MCF 10A (cell line): ENCODE data around the gene TXNDC2. TPM values are rescaled to one million over a fixed set of nuclear protein-coding genes. Genes with fewer than 3 reads are reported as not detected.
"Not testable (repeated sequence)": the region's sequence is repeated elsewhere in the genome, so short reads cannot be mapped to it uniquely, and the experiment has no call there.

Source experiments
- BruUV-seq: library from RNA; stranded (reverse); fragments of 400-500 nt; replicated peaks from 2 replicates; lab custom pipeline; 2021; lab: Mats Ljungman, UMichigan
- CTCF ChIA-PET: fragments of 300-600 bp; sonication (Branson Sonifier 250); formaldehyde crosslinking; extraction: SDS; loops from one replicate; lab custom pipeline; 2021; ENCODE audit warnings: antibody characterized with exemption, inconsistent platforms; lab: Yijun Ruan, JAX
- POLR2A ChIA-PET: fragments of 300-600, 350-650 bp; sonication (Branson Sonifier 250); formaldehyde crosslinking; extraction: SDS; loops from one replicate; lab custom pipeline; 2020; ENCODE audit warnings: antibody characterized with exemption, inconsistent platforms; lab: Yijun Ruan, JAX
- DNase-seq: peaks from one replicate; pipeline ENCODE4 v3.0.0-alpha.2; 2018; ENCODE audit not compliant: unreplicated experiment
- H3K27ac Mint-ChIP-seq: one replicate; pipeline ENCODE4 v1.8.0; 2022; ENCODE audit warnings: mild to moderate bottlenecking, low read depth, mixed read lengths; ENCODE audit not compliant: unreplicated experiment
- H3K27me3 Mint-ChIP-seq: one replicate; pipeline ENCODE4 v1.8.0; 2022; ENCODE audit warnings: mixed read lengths; ENCODE audit not compliant: insufficient read depth, unreplicated experiment
- H3K36me3 Mint-ChIP-seq: one replicate; pipeline ENCODE4 v1.8.0; 2022; ENCODE audit warnings: mild to moderate bottlenecking, moderate library complexity, mixed read lengths; ENCODE audit not compliant: insufficient read depth, unreplicated experiment
- H3K4me1 Mint-ChIP-seq: one replicate; pipeline ENCODE4 v1.8.0; 2022; ENCODE audit warnings: mixed read lengths; ENCODE audit not compliant: insufficient read depth, unreplicated experiment
- H3K4me3 Mint-ChIP-seq: one replicate; pipeline ENCODE4 v1.8.0; 2022; ENCODE audit warnings: mild to moderate bottlenecking, moderate library complexity, mixed read lengths; ENCODE audit not compliant: unreplicated experiment
- H3K9me3 Mint-ChIP-seq: one replicate; pipeline ENCODE4 v1.8.0; 2022; ENCODE audit warnings: mixed read lengths; ENCODE audit not compliant: unreplicated experiment
- CTCF ChIP-seq: fragments of 200-600 bp; IDR thresholded peaks from one replicate; pipeline ENCODE4 v1.8.0; 2022; ENCODE audit warnings: antibody characterized with exemption, mild to moderate bottlenecking; ENCODE audit not compliant: unreplicated experiment
- intact Hi-C: fragments of 100-400 bp; cut with micrococcal nuclease; formaldehyde crosslinking; loops from 2 replicates; pipeline ENCODE4 v1.14.1; 2022
- total RNA-seq: library from RNA; stranded (reverse); gene quantifications from 2 replicates; pipeline ENCODE4 v1.2.3, GENCODE V29; 2022

Gene TXNDC2
- total RNA-seq, 1 experiment from 2014 or later = not detected

GRCh38 chr18:9856092-9856491, 29.7 kb upstream of the TXNDC2 start:
- BruUV-seq = no TSS peak
- no peak for TF ChIP-seq CTCF
- DNase-seq = no peak
- no peaks in the 10 kb centered on the region for H3K36me3 Mint-ChIP-seq
- H3K27me3 Mint-ChIP-seq = no peaks in the 10 kb centered on the region
- peak overlapping the region; percentile 36 for H3K27ac Mint-ChIP-seq
- CTCF ChIA-PET = no interaction called here
- intact Hi-C loops = no loop called here
- POLR2A ChIA-PET = no interaction called here
- H3K4me1 Mint-ChIP-seq = peaks cover 23% of the 10 kb centered on the region
- H3K9me3 Mint-ChIP-seq = no peaks in the 10 kb centered on the region
- H3K4me3 Mint-ChIP-seq = no peak overlapping the region

DNA sequence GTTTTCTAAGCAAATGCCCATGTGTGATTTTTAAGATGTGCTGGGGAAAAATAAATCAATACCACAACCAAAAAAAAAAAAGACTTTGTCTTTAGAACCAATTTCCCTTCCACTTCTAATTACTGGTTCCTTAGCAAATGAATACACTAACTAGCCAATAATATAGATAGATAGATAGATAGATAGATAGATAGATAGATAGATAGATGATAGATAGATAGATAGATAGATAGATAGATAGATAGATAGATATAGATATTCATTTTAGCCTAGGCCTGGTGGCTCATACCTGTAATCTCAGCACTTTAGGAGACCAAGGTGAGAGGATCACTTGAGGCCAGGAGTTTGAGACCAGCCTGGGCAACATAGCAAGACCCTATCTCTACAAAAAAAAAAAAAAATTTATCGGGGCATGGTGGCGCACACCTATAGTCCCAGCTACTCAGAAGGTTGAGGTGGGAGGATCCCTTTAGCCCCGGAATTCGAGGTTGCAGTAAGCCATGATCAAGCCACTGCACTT, 28.2 kb upstream of the TXNDC2 start:
- DNase-seq, BruUV-seq, H3K27ac Mint-ChIP-seq, H3K4me3 Mint-ChIP-seq, H3K27me3 Mint-ChIP-seq, H3K9me3 Mint-ChIP-seq, intact Hi-C loops, H3K36me3 Mint-ChIP-seq: not testable (repeated sequence)
- POLR2A ChIA-PET = interaction anchor here (0.8 kb wide), 1 partner anchor 29 kb away, joined by 5 read pairs; the partner anchor contains the start of gene TXNDC2
- CTCF ChIA-PET = interaction anchor here (1.1 kb wide), 1 partner anchor 41 kb away, joined by 3 read pairs; no protein-coding TSS in a partner anchor
- peaks cover 18% of the 10 kb centered on the region for H3K4me1 Mint-ChIP-seq

DNA sequence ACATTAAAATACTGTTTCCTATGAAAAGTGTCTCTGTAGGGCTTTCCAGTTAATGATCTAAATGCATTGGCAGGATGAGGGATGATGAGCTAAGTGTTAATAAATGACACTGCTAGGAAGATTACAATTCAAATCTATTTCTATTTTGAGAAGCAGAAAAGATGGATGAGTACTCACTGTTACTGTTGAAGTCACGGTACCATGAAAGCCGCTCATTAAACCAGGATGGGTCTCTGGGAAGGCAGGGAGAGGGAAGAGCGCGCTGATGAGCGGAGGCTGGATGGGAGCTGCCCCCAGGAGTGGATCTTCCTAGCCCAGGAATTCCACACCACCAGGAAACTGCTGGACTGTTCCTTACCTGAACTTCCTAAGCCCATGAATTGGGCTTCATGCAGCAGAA, 27.1 kb upstream of the TXNDC2 start:
- Mint-ChIP-seq H3K27ac (no peak overlapping the region), H3K4me1 (peaks cover 13% of the 10 kb centered on the region), H3K27me3 (no peaks in the 10 kb centered on the region), H3K4me3 (no peak overlapping the region), H3K36me3 (no peaks in the 10 kb centered on the region), H3K9me3 (no peaks in the 10 kb centered on the region)
- intact Hi-C loops = no loop called here
- TF ChIP-seq CTCF = no peak
- ChIA-PET POLR2A (interaction anchor here (0.8 kb wide), 1 partner anchor 27 kb away, joined by 5 read pairs; the partner anchor contains the start of gene TXNDC2), CTCF (interaction anchor here (1.1 to 1.2 kb wide), 2 partner anchors 39 to 283 kb away, joined by 3 read pairs; no protein-coding TSS in a partner anchor)
- DNase-seq = no peak
- BruUV-seq = no TSS peak

DNA sequence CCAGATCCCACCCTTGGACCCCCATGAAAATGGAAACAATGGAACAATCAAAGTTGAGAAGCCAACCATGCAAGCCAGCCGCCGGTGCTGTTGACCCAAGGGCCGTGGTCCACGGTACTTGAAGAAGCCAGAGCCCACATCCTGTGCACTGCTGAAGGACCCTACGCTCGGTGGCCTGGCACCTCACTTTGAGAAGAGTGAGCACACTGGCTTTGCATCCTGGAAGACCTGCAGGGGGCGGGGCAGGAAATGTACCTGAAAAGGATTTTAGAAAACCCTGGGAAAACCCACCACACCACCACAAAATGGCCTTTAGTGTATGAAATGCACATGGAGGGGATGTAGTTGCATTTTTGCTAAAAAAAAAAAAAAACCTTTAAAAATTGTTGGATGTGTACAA, 26.5 kb upstream of the TXNDC2 start:
- ChIA-PET POLR2A (no interaction called here), CTCF (no interaction called here)
- Mint-ChIP-seq H3K9me3 (no peaks in the 10 kb centered on the region), H3K36me3 (no peaks in the 10 kb centered on the region), H3K4me3 (no peak overlapping the region), H3K27me3 (no peaks in the 10 kb centered on the region), H3K4me1 (peaks cover 11% of the 10 kb centered on the region), H3K27ac (no peak overlapping the region)
- no peak for DNase-seq
- intact Hi-C loops = no loop called here
- BruUV-seq = no TSS peak
- no peak for TF ChIP-seq CTCF
